Caco-2 (cell line): Measurements from ENCODE around the gene ADCY9. TPM values are rescaled to one million over a fixed set of nuclear protein-coding genes. Genes with fewer than 3 reads are reported as not detected.

Experiments
- BruUV-seq: library from RNA; stranded (reverse); fragments of 400-500 nt; replicated peaks from 2 replicates; lab custom pipeline; 2021; lab: Mats Ljungman, UMichigan
- CTCF ChIA-PET: fragments of 300-600 bp; sonication (Branson Sonifier 250); formaldehyde crosslinking; loops from one replicate; lab custom pipeline; 2022; ENCODE audit warnings: antibody characterized with exemption; lab: Charles Lee
- POLR2A ChIA-PET: fragments of 300-600 bp; sonication (Branson Sonifier 250); formaldehyde crosslinking; loops from one replicate; lab custom pipeline; 2022; ENCODE audit warnings: antibody characterized with exemption; lab: Charles Lee
- DNase-seq, 2 experiments: peaks; one replicate each; pipeline versions ENCODE4 v3.0.0 to v3.0.0-alpha.2; 2020 to 2022
- H3K27me3 ChIP-seq: replicated peaks from 2 replicates; pipeline ENCODE4 v1.6.0; 2011; ENCODE audit warnings: low read length; ENCODE audit not compliant: control insufficient read depth, insufficient read depth
- H3K36me3 ChIP-seq: 2 replicates; pipeline ENCODE4 v1.5.1; 2011; ENCODE audit warnings: low read length; ENCODE audit not compliant: control insufficient read depth, insufficient read depth
- H3K4me1 ChIP-seq: fragments of 250-450 bp; sonication (Bioruptor Pico); 2 replicates; pipeline ENCODE4 v1.5.1; 2020; ENCODE audit warnings: mild to moderate bottlenecking
- H3K4me3 ChIP-seq: 2 replicates; pipeline ENCODE4 v1.5.1; 2011; ENCODE audit warnings: low read depth, mild to moderate bottlenecking, control low read depth, low read length
- H3K9me3 ChIP-seq: fragments of 250-450 bp; sonication (Bioruptor Pico); 2 replicates; pipeline ENCODE4 v1.5.1; 2020; ENCODE audit warnings: mild to moderate bottlenecking, moderate library complexity
- H3K27ac Mint-ChIP-seq: one replicate; pipeline ENCODE4 v1.8.0; 2022; ENCODE audit warnings: mixed read lengths; ENCODE audit not compliant: unreplicated experiment
- H3K27me3 Mint-ChIP-seq: one replicate; pipeline ENCODE4 v1.8.0; 2022; ENCODE audit warnings: mixed read lengths; ENCODE audit not compliant: insufficient read depth, unreplicated experiment
- H3K36me3 Mint-ChIP-seq: one replicate; pipeline ENCODE4 v1.8.0; 2022; ENCODE audit warnings: mild to moderate bottlenecking, mixed read lengths; ENCODE audit not compliant: insufficient read depth, unreplicated experiment
- H3K4me1 Mint-ChIP-seq: one replicate; pipeline ENCODE4 v1.8.0; 2022; ENCODE audit warnings: low read depth, mixed read lengths; ENCODE audit not compliant: unreplicated experiment
- H3K4me3 Mint-ChIP-seq: one replicate; pipeline ENCODE4 v1.8.0; 2022; ENCODE audit warnings: mild to moderate bottlenecking, moderate library complexity, mixed read lengths; ENCODE audit not compliant: unreplicated experiment
- H3K9me3 Mint-ChIP-seq: one replicate; pipeline ENCODE4 v1.8.0; 2022; ENCODE audit warnings: mixed read lengths; ENCODE audit not compliant: unreplicated experiment
- intact Hi-C: fragments of 100-400 bp; cut with micrococcal nuclease; formaldehyde crosslinking; loops from one replicate; pipeline ENCODE4 v1.10.0; 2022; ENCODE audit not compliant: unreplicated experiment
- total RNA-seq: library from RNA; stranded (reverse); gene quantifications from 2 replicates; pipeline ENCODE4 v1.2.3, GENCODE V29; 2022
- TF ChIP-seq, protein P1 (sequence below), 2 experiments: fragments of 200-600 bp in 1 of 2; IDR thresholded peaks; 1 replicate in 1 of 2; 2 replicates in 1 of 2; pipeline versions ENCODE4 v1.5.1 to v1.8.0; 2011 to 2022; ENCODE audit warnings: antibody characterized with exemption in 1 of 2, control low read depth in 1 of 2, inconsistent platforms in 1 of 2, low read depth in 1 of 2, low read length in 1 of 2, mild to moderate bottlenecking in 1 of 2, moderate library complexity in 1 of 2; ENCODE audit not compliant: insufficient read depth in 1 of 2, severe bottlenecking in 1 of 2, unreplicated experiment in 1 of 2

Gene ADCY9
- total RNA-seq, 1 experiment from 2014 or later, result 11.5 TPM

DNA sequence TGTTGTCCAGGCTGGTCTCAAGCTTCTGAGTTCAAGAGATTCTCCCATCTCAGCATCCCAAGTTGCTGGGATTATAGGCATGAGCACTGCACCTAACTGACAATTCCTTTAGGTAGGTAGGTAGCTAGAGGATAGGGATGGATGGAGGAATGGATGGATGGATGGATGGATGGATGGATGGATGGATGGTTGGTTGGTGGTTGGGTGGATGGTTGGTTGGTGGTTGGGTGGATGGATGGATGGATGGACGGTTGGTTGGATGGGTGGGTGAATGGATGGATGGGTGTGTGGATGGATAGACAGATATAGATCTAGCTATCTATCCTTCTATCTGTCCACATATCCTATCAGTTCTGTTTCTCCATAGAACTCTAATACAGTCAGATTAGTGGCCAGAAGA, 19.3 kb upstream of the ADCY9 start:
- ChIA-PET POLR2A (no interaction called here), CTCF (interaction anchor here (1.0 kb wide), 1 partner anchor 118 kb away, joined by 3 read pairs; no protein-coding TSS in a partner anchor)
- Mint-ChIP-seq H3K9me3 (peaks cover 10% of the 10 kb centered on the region), H3K4me3 (peak overlapping the region; percentile 52), H3K27ac (peak overlapping the region; percentile 95), H3K27me3 (no peaks in the 10 kb centered on the region), H3K4me1 (peaks cover 9% of the 10 kb centered on the region), H3K36me3 (peaks cover 6% of the 10 kb centered on the region)
- peaks cover 18% of the 10 kb centered on the region for H3K4me1 ChIP-seq
- no TSS peak for BruUV-seq
- DNase-seq, result no peak
- no peaks in the 10 kb centered on the region for H3K27me3 ChIP-seq
- no peaks in the 10 kb centered on the region for H3K36me3 ChIP-seq
- no peak overlapping the region for H3K4me3 ChIP-seq
- TF ChIP-seq, protein P1, sequence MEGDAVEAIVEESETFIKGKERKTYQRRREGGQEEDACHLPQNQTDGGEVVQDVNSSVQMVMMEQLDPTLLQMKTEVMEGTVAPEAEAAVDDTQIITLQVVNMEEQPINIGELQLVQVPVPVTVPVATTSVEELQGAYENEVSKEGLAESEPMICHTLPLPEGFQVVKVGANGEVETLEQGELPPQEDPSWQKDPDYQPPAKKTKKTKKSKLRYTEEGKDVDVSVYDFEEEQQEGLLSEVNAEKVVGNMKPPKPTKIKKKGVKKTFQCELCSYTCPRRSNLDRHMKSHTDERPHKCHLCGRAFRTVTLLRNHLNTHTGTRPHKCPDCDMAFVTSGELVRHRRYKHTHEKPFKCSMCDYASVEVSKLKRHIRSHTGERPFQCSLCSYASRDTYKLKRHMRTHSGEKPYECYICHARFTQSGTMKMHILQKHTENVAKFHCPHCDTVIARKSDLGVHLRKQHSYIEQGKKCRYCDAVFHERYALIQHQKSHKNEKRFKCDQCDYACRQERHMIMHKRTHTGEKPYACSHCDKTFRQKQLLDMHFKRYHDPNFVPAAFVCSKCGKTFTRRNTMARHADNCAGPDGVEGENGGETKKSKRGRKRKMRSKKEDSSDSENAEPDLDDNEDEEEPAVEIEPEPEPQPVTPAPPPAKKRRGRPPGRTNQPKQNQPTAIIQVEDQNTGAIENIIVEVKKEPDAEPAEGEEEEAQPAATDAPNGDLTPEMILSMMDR (IDR thresholded peaks at IDR 0.05; ENCODE audit: insufficient read depth in 1 of 2, low read depth in 1 of 2, low read length in 1 of 2, severe bottlenecking in 1 of 2, unreplicated experiment in 1 of 2), result no peak
- intact Hi-C loops, result no loop called here
- H3K9me3 ChIP-seq, result no peaks in the 10 kb centered on the region

DNA sequence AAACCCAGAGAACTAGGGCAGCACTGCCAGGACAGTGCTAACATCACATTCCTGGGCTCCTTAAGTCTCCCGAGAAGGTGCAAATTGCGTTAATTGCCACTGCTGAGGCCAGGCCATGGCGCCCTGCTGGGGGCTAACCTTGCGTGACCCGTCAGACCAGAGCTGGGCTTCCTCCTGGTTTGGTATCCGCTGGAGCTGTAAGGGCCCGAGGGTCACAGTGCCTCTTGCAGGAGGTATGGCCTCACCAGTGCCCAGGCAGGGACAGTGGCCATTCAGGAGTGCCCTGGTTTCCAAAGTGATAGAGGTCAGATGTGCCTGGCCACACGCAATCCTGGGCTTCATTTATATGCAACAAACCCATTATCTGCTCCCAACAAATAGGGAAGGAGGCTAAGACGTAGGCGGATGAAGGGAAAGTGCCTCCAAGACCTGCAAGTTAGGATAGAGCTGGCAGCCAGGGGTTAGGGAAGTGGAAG, 17.7 kb upstream of the ADCY9 start:
- H3K4me3 ChIP-seq, result no peak overlapping the region
- ChIA-PET CTCF (no interaction called here), POLR2A (no interaction called here)
- Mint-ChIP-seq H3K4me1 (peaks cover 9% of the 10 kb centered on the region), H3K9me3 (peaks cover 10% of the 10 kb centered on the region), H3K36me3 (peaks cover 6% of the 10 kb centered on the region), H3K27me3 (no peaks in the 10 kb centered on the region), H3K4me3 (no peak overlapping the region), H3K27ac (peak overlapping the region; percentile 58)
- no peaks in the 10 kb centered on the region for H3K36me3 ChIP-seq
- H3K4me1 ChIP-seq, result peaks cover 18% of the 10 kb centered on the region
- no peaks in the 10 kb centered on the region for H3K9me3 ChIP-seq
- no peak for DNase-seq
- no peaks in the 10 kb centered on the region for H3K27me3 ChIP-seq
- TF ChIP-seq, protein P1 (IDR thresholded peaks at IDR 0.05; ENCODE audit: insufficient read depth in 1 of 2, low read depth in 1 of 2, low read length in 1 of 2, severe bottlenecking in 1 of 2, unreplicated experiment in 1 of 2), result no peak
- intact Hi-C loops, result no loop called here
- no TSS peak for BruUV-seq

DNA sequence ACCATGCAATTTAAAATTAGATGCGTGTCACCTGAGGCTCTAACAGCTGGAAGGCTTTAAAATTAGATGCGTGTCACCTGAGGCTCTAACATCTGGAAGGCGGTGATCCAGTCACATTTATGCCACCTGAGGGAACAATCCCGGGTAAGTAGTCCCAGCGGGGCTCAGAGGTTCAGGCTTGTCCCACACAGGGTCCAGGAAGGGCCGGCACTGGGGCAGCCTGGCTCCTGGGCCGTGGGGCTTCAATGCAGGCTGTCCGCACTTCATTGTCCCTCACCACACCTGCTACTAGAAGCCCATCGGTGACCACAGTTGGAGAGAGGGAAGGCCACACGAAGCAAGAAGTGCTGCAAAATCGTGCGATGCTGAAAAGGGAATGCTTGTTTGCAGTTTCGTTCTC, 15.4 kb upstream of the ADCY9 start:
- no peaks in the 10 kb centered on the region for H3K27me3 ChIP-seq
- BruUV-seq, result no TSS peak
- H3K4me1 Mint-ChIP-seq, result peaks cover 9% of the 10 kb centered on the region
- DNase-seq, result no peak
- H3K36me3 Mint-ChIP-seq, result no peaks in the 10 kb centered on the region
- no peak overlapping the region for H3K4me3 ChIP-seq
- no peaks in the 10 kb centered on the region for H3K9me3 ChIP-seq
- POLR2A ChIA-PET, result no interaction called here
- intact Hi-C loops, result no loop called here
- no peaks in the 10 kb centered on the region for H3K36me3 ChIP-seq
- H3K9me3 Mint-ChIP-seq, result no peaks in the 10 kb centered on the region
- peaks cover 12% of the 10 kb centered on the region for H3K4me1 ChIP-seq
- no peak overlapping the region for H3K4me3 Mint-ChIP-seq
- CTCF ChIA-PET, result no interaction called here
- TF ChIP-seq, protein P1 (IDR thresholded peaks at IDR 0.05; ENCODE audit: insufficient read depth in 1 of 2, low read depth in 1 of 2, low read length in 1 of 2, severe bottlenecking in 1 of 2, unreplicated experiment in 1 of 2), result no peak
- no peaks in the 10 kb centered on the region for H3K27me3 Mint-ChIP-seq
- H3K27ac Mint-ChIP-seq, result no peak overlapping the region
